K562 (cell line): ENCODE measurements around the gene PPIE. TPM values are rescaled to one million over a fixed set of nuclear protein-coding genes. Genes with fewer than 3 reads are reported as not detected.
A peak's percentile ranks its signal among the peaks of the same experiment; 100 is the strongest.

ENCODE experiments used
- CHD2 ChIP-seq: IDR thresholded peaks from 2 replicates; pipeline ENCODE4 v1.6.1; 2011; ENCODE audit warnings: low read depth, low read length
- CSDE1 ChIP-seq, 2 experiments: fragments of 450-650 bp; IDR thresholded peaks; 2 replicates each; pipeline ENCODE4 v1.6.1; 2016; ENCODE audit warnings: mild to moderate bottlenecking in 1 of 2
- E2F3 ChIP-seq: fragments of 250-450 bp; sonication (Bioruptor Pico); IDR thresholded peaks from 2 replicates; pipeline ENCODE4 v1.4.0; 2020; ENCODE audit warnings: mild to moderate bottlenecking
- ESRRA ChIP-seq: fragments of 450-650 bp; IDR thresholded peaks from 2 replicates; pipeline ENCODE4 v1.6.1; 2014; ENCODE audit warnings: low read depth, mild to moderate bottlenecking, moderate library complexity, borderline replicate concordance
- NRF1 ChIP-seq, 2 experiments: fragments of 450-650 bp; IDR thresholded peaks in 1 of 2; conservative IDR thresholded peaks in 1 of 2; 2 replicates each; pipeline ENCODE4 v1.6.1; 2014; ENCODE audit warnings: mild to moderate bottlenecking in 2 of 2
- SP1 ChIP-seq: sonication (generic); formaldehyde crosslinking; IDR thresholded peaks from 2 replicates; pipeline ENCODE4 v1.8.1; 2022; ENCODE audit warnings: mild to moderate bottlenecking, missing genetic modification reagents
- SRF ChIP-seq, 2 experiments: fragments of 250-450, 450-650 bp in 1 of 2; sonication (Bioruptor Pico) in 1 of 2; sonication (generic) in 1 of 2; formaldehyde crosslinking; IDR thresholded peaks; 2 replicates each; pipeline versions ENCODE4 v1.5.0 to v1.5.1; 2020 to 2022; ENCODE audit warnings: mild to moderate bottlenecking in 1 of 2, missing genetic modification reagents in 1 of 2
- ZBTB33 ChIP-seq: sonication (generic); formaldehyde crosslinking; IDR thresholded peaks from 2 replicates; pipeline ENCODE4 v1.8.1; 2023; ENCODE audit warnings: mild to moderate bottlenecking, missing genetic modification reagents
- ZBTB7A ChIP-seq: IDR thresholded peaks from 2 replicates; pipeline ENCODE4 v1.6.1; 2011; ENCODE audit warnings: low read depth, mild to moderate bottlenecking, low read length, moderate library complexity, borderline replicate concordance; ENCODE audit not compliant: control insufficient read depth
- polyA plus RNA-seq, 8 experiments: library from polyadenylated mRNA; depleted of rRNA in 4 of 8; stranded (reverse) in 5 of 8; unstranded in 3 of 8; fragments of >200 nt; fragmentation: Nextera tagmentation in 2 of 8; fragmentation: Illumina TruSeq in 1 of 8; extraction: Ambion mirVana in 2 of 8; extraction: Trizol in 1 of 8; gene quantifications; 2 replicates each; pipeline versions ENCODE4 v1.2.1 to v1.2.3, GENCODE V29; 2011 to 2014; ENCODE audit warnings: inconsistent platforms in 1 of 8, missing spikeins in 1 of 8
- total RNA-seq, 7 experiments: library from RNA; depleted of rRNA in 6 of 7; stranded (reverse); fragments of >200 nt in 6 of 7; fragmentation: Illumina TruSeq in 2 of 7; extraction: Trizol in 2 of 7; gene quantifications; 2 replicates each; pipeline versions ENCODE4 v1.2.1 to v1.2.3, GENCODE V29; 2011 to 2021; ENCODE audit warnings: low replicate concordance in 1 of 7
- TF ChIP-seq, protein P1 (sequence below): IDR thresholded peaks from 3 replicates; pipeline ENCODE4 v1.6.1; 2011; ENCODE audit warnings: borderline replicate concordance, mild to moderate bottlenecking, moderate library complexity; ENCODE audit not compliant: insufficient read length; ENCODE audit errors: extremely low read depth
- TF ChIP-seq, protein P2 (sequence below): fragments of 250-450 bp; sonication (Bioruptor Pico); IDR thresholded peaks from 2 replicates; pipeline ENCODE4 v1.6.1; 2021; ENCODE audit warnings: mild to moderate bottlenecking
- TF ChIP-seq, protein P3 (sequence below): sonication (generic); formaldehyde crosslinking; IDR thresholded peaks from 2 replicates; pipeline ENCODE4 v1.8.0; 2022; ENCODE audit warnings: mild to moderate bottlenecking, missing genetic modification reagents
- TF ChIP-seq, protein P4 (sequence below), 3 experiments: fragments of 200-800 bp in 1 of 3; sonication (Bioruptor generic) in 1 of 3; sonication (generic) in 1 of 3; formaldehyde crosslinking in 1 of 3; IDR thresholded peaks; 2 replicates each; pipeline versions ENCODE4 v1.6.1 to v1.8.0; 2016 to 2022; ENCODE audit warnings: mild to moderate bottlenecking in 2 of 3, missing compliant biosample characterization in 2 of 3, missing genetic modification characterization in 2 of 3, missing genetic modification reagents in 1 of 3

Gene PPIE
- total and polyA plus RNA-seq, 9 of the 15 experiments (the other 6 are each of a cell fraction or from before 2014, with no cell fraction given): 75.4 to 444 (median 131) TPM

GRCh38 chr1:39691383-39692151, 47.1 kb upstream of the PPIE start, which contains the start of gene HPCAL4 (continued):
- TF ChIP-seq, protein P1, sequence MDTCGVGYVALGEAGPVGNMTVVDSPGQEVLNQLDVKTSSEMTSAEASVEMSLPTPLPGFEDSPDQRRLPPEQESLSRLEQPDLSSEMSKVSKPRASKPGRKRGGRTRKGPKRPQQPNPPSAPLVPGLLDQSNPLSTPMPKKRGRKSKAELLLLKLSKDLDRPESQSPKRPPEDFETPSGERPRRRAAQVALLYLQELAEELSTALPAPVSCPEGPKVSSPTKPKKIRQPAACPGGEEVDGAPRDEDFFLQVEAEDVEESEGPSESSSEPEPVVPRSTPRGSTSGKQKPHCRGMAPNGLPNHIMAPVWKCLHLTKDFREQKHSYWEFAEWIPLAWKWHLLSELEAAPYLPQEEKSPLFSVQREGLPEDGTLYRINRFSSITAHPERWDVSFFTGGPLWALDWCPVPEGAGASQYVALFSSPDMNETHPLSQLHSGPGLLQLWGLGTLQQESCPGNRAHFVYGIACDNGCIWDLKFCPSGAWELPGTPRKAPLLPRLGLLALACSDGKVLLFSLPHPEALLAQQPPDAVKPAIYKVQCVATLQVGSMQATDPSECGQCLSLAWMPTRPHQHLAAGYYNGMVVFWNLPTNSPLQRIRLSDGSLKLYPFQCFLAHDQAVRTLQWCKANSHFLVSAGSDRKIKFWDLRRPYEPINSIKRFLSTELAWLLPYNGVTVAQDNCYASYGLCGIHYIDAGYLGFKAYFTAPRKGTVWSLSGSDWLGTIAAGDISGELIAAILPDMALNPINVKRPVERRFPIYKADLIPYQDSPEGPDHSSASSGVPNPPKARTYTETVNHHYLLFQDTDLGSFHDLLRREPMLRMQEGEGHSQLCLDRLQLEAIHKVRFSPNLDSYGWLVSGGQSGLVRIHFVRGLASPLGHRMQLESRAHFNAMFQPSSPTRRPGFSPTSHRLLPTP: no peak
- TF ChIP-seq NRF1 (conservative IDR thresholded peaks at IDR 0.05 in 1 of 2, IDR thresholded peaks at IDR 0.05 in 1 of 2): peak; percentile 83 to 84
- peak; percentile 76 for TF ChIP-seq ZBTB7A
- peak; percentile 78; the same call in 1 of the 2 replicates for TF ChIP-seq ZBTB33 (CRISPR knock-in tag)
- peak; percentile 4; the same call in 1 of the 2 replicates for TF ChIP-seq CHD2
- peak; percentile 30; the same call in 1 of the 2 replicates for TF ChIP-seq ESRRA
- TF ChIP-seq CSDE1 (IDR thresholded peaks at IDR 0.05): peak in 1 of 2 experiments; percentile 76; a peak in 2 of 4 replicates
- TF ChIP-seq, protein P2, sequence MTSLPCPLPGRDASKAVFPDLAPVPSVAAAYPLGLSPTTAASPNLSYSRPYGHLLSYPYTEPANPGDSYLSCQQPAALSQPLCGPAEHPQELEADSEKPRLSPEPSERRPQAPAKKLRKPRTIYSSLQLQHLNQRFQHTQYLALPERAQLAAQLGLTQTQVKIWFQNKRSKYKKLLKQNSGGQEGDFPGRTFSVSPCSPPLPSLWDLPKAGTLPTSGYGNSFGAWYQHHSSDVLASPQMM (CRISPR knock-in tag): no peak
- peak; percentile 60 for TF ChIP-seq SP1 (CRISPR knock-in tag)
- no peak for TF ChIP-seq E2F3 (CRISPR knock-in tag)
- TF ChIP-seq, protein P3, sequence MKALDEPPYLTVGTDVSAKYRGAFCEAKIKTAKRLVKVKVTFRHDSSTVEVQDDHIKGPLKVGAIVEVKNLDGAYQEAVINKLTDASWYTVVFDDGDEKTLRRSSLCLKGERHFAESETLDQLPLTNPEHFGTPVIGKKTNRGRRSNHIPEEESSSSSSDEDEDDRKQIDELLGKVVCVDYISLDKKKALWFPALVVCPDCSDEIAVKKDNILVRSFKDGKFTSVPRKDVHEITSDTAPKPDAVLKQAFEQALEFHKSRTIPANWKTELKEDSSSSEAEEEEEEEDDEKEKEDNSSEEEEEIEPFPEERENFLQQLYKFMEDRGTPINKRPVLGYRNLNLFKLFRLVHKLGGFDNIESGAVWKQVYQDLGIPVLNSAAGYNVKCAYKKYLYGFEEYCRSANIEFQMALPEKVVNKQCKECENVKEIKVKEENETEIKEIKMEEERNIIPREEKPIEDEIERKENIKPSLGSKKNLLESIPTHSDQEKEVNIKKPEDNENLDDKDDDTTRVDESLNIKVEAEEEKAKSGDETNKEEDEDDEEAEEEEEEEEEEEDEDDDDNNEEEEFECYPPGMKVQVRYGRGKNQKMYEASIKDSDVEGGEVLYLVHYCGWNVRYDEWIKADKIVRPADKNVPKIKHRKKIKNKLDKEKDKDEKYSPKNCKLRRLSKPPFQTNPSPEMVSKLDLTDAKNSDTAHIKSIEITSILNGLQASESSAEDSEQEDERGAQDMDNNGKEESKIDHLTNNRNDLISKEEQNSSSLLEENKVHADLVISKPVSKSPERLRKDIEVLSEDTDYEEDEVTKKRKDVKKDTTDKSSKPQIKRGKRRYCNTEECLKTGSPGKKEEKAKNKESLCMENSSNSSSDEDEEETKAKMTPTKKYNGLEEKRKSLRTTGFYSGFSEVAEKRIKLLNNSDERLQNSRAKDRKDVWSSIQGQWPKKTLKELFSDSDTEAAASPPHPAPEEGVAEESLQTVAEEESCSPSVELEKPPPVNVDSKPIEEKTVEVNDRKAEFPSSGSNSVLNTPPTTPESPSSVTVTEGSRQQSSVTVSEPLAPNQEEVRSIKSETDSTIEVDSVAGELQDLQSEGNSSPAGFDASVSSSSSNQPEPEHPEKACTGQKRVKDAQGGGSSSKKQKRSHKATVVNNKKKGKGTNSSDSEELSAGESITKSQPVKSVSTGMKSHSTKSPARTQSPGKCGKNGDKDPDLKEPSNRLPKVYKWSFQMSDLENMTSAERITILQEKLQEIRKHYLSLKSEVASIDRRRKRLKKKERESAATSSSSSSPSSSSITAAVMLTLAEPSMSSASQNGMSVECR: no peak
- TF ChIP-seq, protein P4, sequence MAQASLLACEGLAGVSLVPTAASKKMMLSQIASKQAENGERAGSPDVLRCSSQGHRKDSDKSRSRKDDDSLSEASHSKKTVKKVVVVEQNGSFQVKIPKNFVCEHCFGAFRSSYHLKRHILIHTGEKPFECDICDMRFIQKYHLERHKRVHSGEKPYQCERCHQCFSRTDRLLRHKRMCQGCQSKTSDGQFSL (CRISPR knock-in tag; IDR thresholded peaks at IDR 0.05): peak; percentile 93
- TF ChIP-seq, protein P4 (tag; IDR thresholded peaks at IDR 0.05): no peak
- TF ChIP-seq SRF (CRISPR knock-in tag; IDR thresholded peaks at IDR 0.05): peak in 1 of 2 experiments; percentile 49; a peak in 1 of 4 replicates
